ENCODE results near the gene DACH1.

Gene DACH1

GRCh38 chr13:71514900-71515743, 351.9 kb downstream of the DACH1 start:
- no peak overlapping the region for H3K4me3 ChIP-seq (ENCODE audit: low read depth, low read length)
- DNase-seq (ENCODE audit: low read depth, low spot score), result no peak
- TF ChIP-seq CTCF (IDR thresholded peaks at IDR 0.05; ENCODE audit: low read depth, low read length), result no peak
- in situ Hi-C loops (cut with HindIII; ENCODE audit: low sequenced_read_pairs), result no loop called here

GRCh38 chr13:71513411-71514033, 353.5 kb downstream of the DACH1 start:
- DNase-seq (ENCODE audit: low read depth, low spot score), result no peak
- no peak overlapping the region for H3K4me3 ChIP-seq (ENCODE audit: low read depth, low read length)
- no peak for TF ChIP-seq CTCF (IDR thresholded peaks at IDR 0.05; ENCODE audit: low read depth, low read length)
- in situ Hi-C loops (cut with HindIII; ENCODE audit: low sequenced_read_pairs), result no loop called here

- H3K4me3 ChIP-seq (ENCODE audit: low read depth, low read length), result no peak overlapping the region
- no peak for DNase-seq (ENCODE audit: low read depth, low spot score)
- TF ChIP-seq CTCF (IDR thresholded peaks at IDR 0.05; ENCODE audit: low read depth, low read length), result no peak
- in situ Hi-C loops (cut with HindIII; ENCODE audit: low sequenced_read_pairs), result no loop called here
Observed at GRCh38 chr13:71503781-71504180, 363.2 kb downstream of the DACH1 start.

GRCh38 chr13:71499944-71500514, 367.0 kb downstream of the DACH1 start:
- no peak for TF ChIP-seq CTCF (IDR thresholded peaks at IDR 0.05; ENCODE audit: low read depth, low read length)
- DNase-seq (ENCODE audit: low read depth, low spot score), result no peak
- no peak overlapping the region for H3K4me3 ChIP-seq (ENCODE audit: low read depth, low read length)
- in situ Hi-C loops (cut with HindIII; ENCODE audit: low sequenced_read_pairs), result no loop called here

- no peak for TF ChIP-seq CTCF (IDR thresholded peaks at IDR 0.05; ENCODE audit: low read depth, low read length)
- in situ Hi-C loops (cut with HindIII; ENCODE audit: low sequenced_read_pairs), result no loop called here
- DNase-seq (ENCODE audit: low read depth, low spot score), result no peak
- H3K4me3 ChIP-seq (ENCODE audit: low read depth, low read length), result no peak overlapping the region
Observed at GRCh38 chr13:71499235-71499634, 367.8 kb downstream of the DACH1 start.

GRCh38 chr13:71493189-71493588, 373.8 kb downstream of the DACH1 start:
- TF ChIP-seq CTCF (IDR thresholded peaks at IDR 0.05; ENCODE audit: low read depth, low read length), result no peak
- H3K4me3 ChIP-seq (ENCODE audit: low read depth, low read length), result no peak overlapping the region
- no peak for DNase-seq (ENCODE audit: low read depth, low spot score)
- in situ Hi-C loops (cut with HindIII; ENCODE audit: low sequenced_read_pairs), result no loop called here

All from astrocyte of the spinal cord (primary cell).